Common myeloid progenitor, CD34-positive (primary cell): ENCODE results near the gene STX17.

Experiments
- CTCF ChIA-PET: fragments of 350-600 bp; sonication (Branson Sonifier 250); formaldehyde crosslinking; loops from one replicate; lab custom pipeline; 2021; ENCODE audit warnings: antibody characterized with exemption; lab: Charles Lee
- POLR2A ChIA-PET: fragments of 350-600 bp; sonication (Branson Sonifier 250); formaldehyde crosslinking; loops from one replicate; lab custom pipeline; 2021; ENCODE audit warnings: antibody characterized with exemption; lab: Charles Lee
- DNase-seq, 3 donors: peaks; one replicate each; pipeline versions ENCODE4 v3.0.0 to v3.0.0-alpha.2; 2013
- H3K27ac ChIP-seq, 2 experiments: 1 replicate in 1 of 2; 2 replicates in 1 of 2; pipeline ENCODE4 v1.7.0; 2013; ENCODE audit warnings: inconsistent platforms in 2 of 2, low read length in 2 of 2, mild to moderate bottlenecking in 2 of 2, low read depth in 1 of 2, moderate library complexity in 1 of 2; ENCODE audit not compliant: severe bottlenecking in 2 of 2, insufficient read depth in 1 of 2, poor library complexity in 1 of 2
- H3K27me3 ChIP-seq, 5 experiments: replicated peaks in 2 of 5; 1 replicate in 3 of 5; 2 replicates in 2 of 5; pipeline versions ENCODE4 v1.6.1 to v1.7.0; 2013; ENCODE audit warnings: low read length in 4 of 5, mild to moderate bottlenecking in 2 of 5, moderate library complexity in 2 of 5, inconsistent platforms in 1 of 5; ENCODE audit not compliant: insufficient read depth in 5 of 5, control insufficient read depth in 4 of 5
- H3K36me3 ChIP-seq, 4 experiments: 1 replicate in 2 of 4; 2 replicates in 2 of 4; pipeline versions ENCODE4 v1.6.1 to v1.7.0; 2013; ENCODE audit warnings: low read length in 3 of 4, control low read depth in 1 of 4, mild to moderate bottlenecking in 1 of 4; ENCODE audit not compliant: control insufficient read depth in 4 of 4, insufficient read depth in 4 of 4
- H3K4me1 ChIP-seq, 4 experiments: 1 replicate in 3 of 4; 2 replicates in 1 of 4; pipeline versions ENCODE4 v1.6.1 to v1.7.1; 2013; ENCODE audit warnings: low read length in 3 of 4, mild to moderate bottlenecking in 3 of 4, control low read depth in 1 of 4, inconsistent platforms in 1 of 4, moderate library complexity in 1 of 4; ENCODE audit not compliant: control insufficient read depth in 4 of 4, insufficient read depth in 4 of 4; ENCODE audit errors: control extremely low read depth in 1 of 4
- H3K4me3 ChIP-seq, 7 experiments: 1 replicate in 4 of 7; 2 replicates in 3 of 7; pipeline versions ENCODE4 v1.5.1 to v1.7.0; 2013; ENCODE audit warnings: mild to moderate bottlenecking in 7 of 7, low read length in 6 of 7, moderate library complexity in 6 of 7, inconsistent platforms in 2 of 7, low read depth in 2 of 7, control low read depth in 1 of 7; ENCODE audit not compliant: insufficient read depth in 4 of 7, control insufficient read depth in 1 of 7; ENCODE audit errors: extremely low read depth in 1 of 7
- H3K9me3 ChIP-seq, 5 experiments: 1 replicate in 4 of 5; 2 replicates in 1 of 5; pipeline versions ENCODE4 v1.6.1 to v1.7.1; 2013; ENCODE audit warnings: low read length in 4 of 5, mild to moderate bottlenecking in 2 of 5, inconsistent platforms in 1 of 5, low read depth in 1 of 5, moderate library complexity in 1 of 5; ENCODE audit not compliant: control insufficient read depth in 4 of 5, insufficient read depth in 2 of 5; ENCODE audit errors: control extremely low read depth in 1 of 5
- WGBS: methylation state at CpG from one replicate; pipeline ENCODE4 v1.1.5; 2013; ENCODE audit not compliant: insufficient coverage; 5-methylcytosine and 5-hydroxymethylcytosine counted together

The STX17 gene

DNA sequence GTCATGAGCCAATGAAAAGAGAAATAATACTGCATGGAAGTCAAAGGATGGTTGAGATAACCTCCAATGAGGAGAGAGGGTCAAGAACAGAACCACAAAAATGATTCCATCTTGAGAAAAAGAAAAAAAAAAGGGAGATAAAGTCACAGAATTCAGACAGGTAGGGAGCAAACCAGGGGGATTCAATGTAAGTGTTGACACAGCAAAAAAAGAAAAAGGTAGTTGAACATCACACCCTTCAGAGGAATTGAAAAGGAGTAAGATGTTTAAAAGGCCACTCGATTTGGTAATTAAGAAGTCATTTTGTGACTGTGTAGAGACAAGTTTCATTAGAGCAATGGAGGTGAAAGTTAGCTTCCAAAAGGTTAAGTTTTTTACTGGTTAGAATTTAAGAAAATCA, 113.1 kb downstream of the STX17 start:
- H3K4me1 ChIP-seq: no peaks in the 10 kb centered on the region
- no peaks in the 10 kb centered on the region for H3K9me3 ChIP-seq
- no peaks in the 10 kb centered on the region for H3K27me3 ChIP-seq
- H3K4me3 ChIP-seq: no peak overlapping the region
- ChIA-PET POLR2A (no interaction called here), CTCF (no interaction called here)
- WGBS: 100% methylated on average over 1 of the region's 1 CpG
- H3K36me3 ChIP-seq: peaks cover 9 to 25% (median 19%) of the 10 kb centered on the region in 4 experiments
- H3K27ac ChIP-seq: no peak overlapping the region
- no peak for DNase-seq
